Ovary (tissue), 3 donors: ENCODE measurements around the gene GRIFIN.

Experiments
- CTCF ChIP-seq, 3 donors: fragments of 450-650 bp in 2 of 3; fragments of 200-600 bp in 1 of 3; IDR thresholded peaks; one replicate each; pipeline versions ENCODE4 v1.5.1 to v1.8.0; 2016 to 2022; ENCODE audit warnings: antibody characterized with exemption in 3 of 3, mild to moderate bottlenecking in 1 of 3
- EP300 ChIP-seq: sonication (generic); formaldehyde crosslinking; IDR thresholded peaks from one replicate; pipeline ENCODE4 v1.6.1; 2017; ENCODE audit warnings: antibody characterized with exemption
- POLR2A ChIP-seq: fragments of 450-650 bp; IDR thresholded peaks from one replicate; pipeline ENCODE4 v1.6.1; 2017; ENCODE audit warnings: antibody characterized with exemption, mild to moderate bottlenecking, moderate library complexity
- donor health status: DM: no; HTN: no; CAD: no.

- TF ChIP-seq CTCF (IDR thresholded peaks at IDR 0.05) (no peak), POLR2A (no peak), EP300 (no peak)
Observed at GRCh38 chr7:2478800-2479199, 2.6 kb upstream of the GRIFIN start.
